Measurements from ENCODE around the gene GNAS. TPM values are rescaled to one million over a fixed set of nuclear protein-coding genes. Genes with fewer than 3 reads are reported as not detected.

GNAS gene
- total RNA-seq, 1 experiment from 2014 or later: 1,936 TPM

DNA sequence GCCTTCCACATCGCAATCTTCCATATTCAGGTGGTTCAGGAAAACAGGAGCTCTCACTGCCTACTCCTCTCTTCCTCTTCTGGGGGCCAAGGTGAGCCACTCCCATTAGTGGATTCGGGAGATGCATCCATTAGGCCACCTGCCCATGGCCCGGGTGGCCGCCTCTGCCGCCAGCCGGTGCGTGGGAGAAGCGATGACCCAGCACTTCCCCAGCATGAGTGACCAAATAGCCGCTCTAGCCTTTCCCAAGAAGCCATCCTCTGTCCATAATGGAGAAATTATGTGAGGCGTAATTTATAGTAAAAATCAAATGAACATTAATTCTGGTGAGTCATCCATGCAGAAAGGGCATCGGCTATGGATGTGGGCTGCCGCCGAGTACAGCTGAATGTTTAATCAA, 41.2 kb upstream of the GNAS start:
- Mint-ChIP-seq H3K27me3 (ENCODE audit: insufficient read depth, unreplicated experiment) (peaks cover 36% of the 10 kb centered on the region), H3K9me3 (ENCODE audit: unreplicated experiment) (no peaks in the 10 kb centered on the region), H3K36me3 (ENCODE audit: insufficient read depth, unreplicated experiment) (no peaks in the 10 kb centered on the region), H3K4me3 (ENCODE audit: unreplicated experiment) (no peak overlapping the region), H3K4me1 (ENCODE audit: low read depth, unreplicated experiment) (no peaks in the 10 kb centered on the region), H3K27ac (ENCODE audit: unreplicated experiment) (no peak overlapping the region)
- TF ChIP-seq CTCF (IDR thresholded peaks at IDR 0.05; ENCODE audit: insufficient read depth in 1 of 2, low read depth in 1 of 2, low read length in 1 of 2, severe bottlenecking in 1 of 2, unreplicated experiment in 1 of 2): no peak
- H3K4me3 ChIP-seq (ENCODE audit: low read depth, low read length): no peak overlapping the region
- no peaks in the 10 kb centered on the region for H3K4me1 ChIP-seq
- no TSS peak for BruUV-seq (replicated peaks)
- ChIA-PET POLR2A (no interaction called here), CTCF (no interaction called here)
- no peaks in the 10 kb centered on the region for H3K36me3 ChIP-seq (ENCODE audit: control insufficient read depth, insufficient read depth, low read length)
- peaks cover 1% of the 10 kb centered on the region; the same call in 1 of the 2 replicates for H3K27me3 ChIP-seq (replicated peaks; ENCODE audit: control insufficient read depth, insufficient read depth, low read length)
- no peak for DNase-seq
- H3K9me3 ChIP-seq: no peaks in the 10 kb centered on the region
- intact Hi-C loops (cut with micrococcal nuclease; ENCODE audit: unreplicated experiment): no loop called here

DNA sequence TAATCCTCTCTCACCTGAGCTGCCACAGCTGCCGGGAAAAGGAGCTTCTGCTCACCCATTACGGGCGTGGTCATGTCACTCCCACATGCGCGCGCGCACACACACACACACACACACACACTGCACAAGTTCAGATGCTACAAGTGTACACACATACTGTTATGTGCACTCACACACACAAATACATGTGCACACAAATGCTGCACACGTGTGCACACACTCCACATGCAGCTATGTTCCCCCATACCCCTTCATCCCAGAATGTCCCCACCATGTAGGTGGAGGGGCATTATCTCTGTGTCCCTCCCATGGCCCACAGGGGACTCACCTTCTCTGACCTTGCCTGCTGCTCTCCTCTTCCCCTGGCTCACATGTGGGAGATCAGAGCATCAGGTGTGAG, 39.1 kb upstream of the GNAS start:
- CTCF ChIA-PET: no interaction called here
- H3K27ac Mint-ChIP-seq (ENCODE audit: unreplicated experiment): no peak overlapping the region
- no peak overlapping the region for H3K4me3 ChIP-seq (ENCODE audit: low read depth, low read length)
- no peak for DNase-seq
- H3K36me3 Mint-ChIP-seq (ENCODE audit: insufficient read depth, unreplicated experiment): no peaks in the 10 kb centered on the region
- H3K9me3 ChIP-seq: no peaks in the 10 kb centered on the region
- H3K27me3 ChIP-seq (replicated peaks; ENCODE audit: control insufficient read depth, insufficient read depth, low read length): peaks cover 1% of the 10 kb centered on the region; the same call in 1 of the 2 replicates
- POLR2A ChIA-PET: no interaction called here
- H3K27me3 Mint-ChIP-seq (ENCODE audit: insufficient read depth, unreplicated experiment): peaks cover 29% of the 10 kb centered on the region
- no peaks in the 10 kb centered on the region for H3K4me1 Mint-ChIP-seq (ENCODE audit: low read depth, unreplicated experiment)
- H3K9me3 Mint-ChIP-seq (ENCODE audit: unreplicated experiment): no peaks in the 10 kb centered on the region
- no peaks in the 10 kb centered on the region for H3K36me3 ChIP-seq (ENCODE audit: control insufficient read depth, insufficient read depth, low read length)
- H3K4me1 ChIP-seq: no peaks in the 10 kb centered on the region
- no TSS peak for BruUV-seq (replicated peaks)
- H3K4me3 Mint-ChIP-seq (ENCODE audit: unreplicated experiment): no peak overlapping the region
- TF ChIP-seq CTCF (IDR thresholded peaks at IDR 0.05; ENCODE audit: insufficient read depth in 1 of 2, low read depth in 1 of 2, low read length in 1 of 2, severe bottlenecking in 1 of 2, unreplicated experiment in 1 of 2): no peak
- intact Hi-C loops (cut with micrococcal nuclease; ENCODE audit: unreplicated experiment): no loop called here

DNA sequence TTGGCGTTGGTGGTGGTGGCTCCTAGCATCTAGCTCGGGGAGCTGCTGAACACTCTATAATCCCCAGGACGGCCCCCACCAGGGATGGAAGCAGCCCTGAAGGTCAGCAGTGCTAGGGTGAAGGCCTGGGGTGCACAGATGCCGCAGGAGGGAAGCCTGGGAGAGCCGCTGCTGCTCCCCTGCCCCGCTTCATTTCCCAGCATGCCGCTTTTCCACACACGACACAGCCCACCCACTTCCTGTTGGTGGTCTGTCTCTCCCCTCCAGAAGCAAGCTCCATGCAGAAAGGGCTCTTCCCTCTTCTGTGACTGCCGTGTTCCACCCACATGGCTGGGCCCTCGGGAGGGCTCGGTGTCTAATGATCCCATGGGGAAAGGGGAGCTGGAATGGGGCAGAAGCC, 37.1 kb upstream of the GNAS start:
- BruUV-seq (replicated peaks): no TSS peak
- Mint-ChIP-seq H3K27me3 (ENCODE audit: insufficient read depth, unreplicated experiment) (peaks cover 24% of the 10 kb centered on the region), H3K9me3 (ENCODE audit: unreplicated experiment) (no peaks in the 10 kb centered on the region), H3K4me3 (ENCODE audit: unreplicated experiment) (no peak overlapping the region), H3K4me1 (ENCODE audit: low read depth, unreplicated experiment) (no peaks in the 10 kb centered on the region), H3K27ac (ENCODE audit: unreplicated experiment) (no peak overlapping the region), H3K36me3 (ENCODE audit: insufficient read depth, unreplicated experiment) (no peaks in the 10 kb centered on the region)
- TF ChIP-seq CTCF (IDR thresholded peaks at IDR 0.05; ENCODE audit: insufficient read depth in 1 of 2, low read depth in 1 of 2, low read length in 1 of 2, severe bottlenecking in 1 of 2, unreplicated experiment in 1 of 2): no peak
- ChIA-PET POLR2A (no interaction called here), CTCF (no interaction called here)
- DNase-seq: no peak
- intact Hi-C loops (cut with micrococcal nuclease; ENCODE audit: unreplicated experiment): no loop called here
- peaks cover 1% of the 10 kb centered on the region; the same call in 1 of the 2 replicates for H3K27me3 ChIP-seq (replicated peaks; ENCODE audit: control insufficient read depth, insufficient read depth, low read length)
- H3K4me1 ChIP-seq: peaks cover 8% of the 10 kb centered on the region
- H3K9me3 ChIP-seq: peaks cover 15% of the 10 kb centered on the region
- H3K4me3 ChIP-seq (ENCODE audit: low read depth, low read length): no peak overlapping the region
- no peaks in the 10 kb centered on the region for H3K36me3 ChIP-seq (ENCODE audit: control insufficient read depth, insufficient read depth, low read length)
